ENCODE results near the gene CYP2B6. TPM values are rescaled to one million over a fixed set of nuclear protein-coding genes. Genes with fewer than 3 reads are reported as not detected.

Gene CYP2B6
- total and polyA plus RNA-seq, 2 experiments from 2014 or later = 3.9 to 8.4 TPM

DNA sequence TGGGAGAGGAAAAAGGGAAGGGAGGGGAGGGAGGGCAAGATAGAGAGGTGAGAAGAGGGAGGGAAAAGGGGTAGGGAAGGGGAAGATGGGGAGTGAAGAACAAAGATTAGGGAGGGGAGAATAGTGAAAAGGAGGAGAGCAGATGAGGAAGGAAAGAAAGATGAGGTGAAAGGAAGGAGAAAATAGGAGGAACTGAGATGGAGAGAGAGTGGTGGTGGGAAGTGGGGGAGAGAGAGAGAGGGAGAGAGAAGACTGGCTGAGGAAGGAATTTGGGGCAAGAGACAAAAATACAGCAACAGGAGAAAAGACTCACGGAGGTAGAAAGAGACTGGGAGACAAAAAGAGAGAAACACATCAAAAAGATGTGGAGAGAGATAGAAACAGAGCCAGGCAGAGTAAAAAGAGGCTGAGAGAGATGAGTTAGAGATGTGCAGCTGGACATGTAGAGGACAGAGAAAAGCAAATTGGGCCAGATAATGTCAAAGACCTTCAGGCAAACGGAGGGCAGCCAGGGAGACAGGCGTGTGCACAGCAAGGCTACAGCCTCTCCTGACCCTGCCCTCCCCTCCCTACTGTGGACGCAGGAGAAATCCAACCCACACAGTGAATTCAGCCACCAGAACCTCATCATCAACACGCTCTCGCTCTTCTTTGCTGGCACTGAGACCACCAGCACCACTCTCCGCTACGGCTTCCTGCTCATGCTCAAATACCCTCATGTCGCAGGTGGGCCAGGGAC is 49.4 kb upstream of the CYP2B6 start:
- Histone ChIP-seq H3K4me2 (no peak overlapping the region), H3K4me1 (ENCODE audit: insufficient read depth) (no peaks in the 10 kb centered on the region), H3K27ac (ENCODE audit: low read depth) (no peak overlapping the region), H3F3A (replicated peaks; ENCODE audit: low read depth) (no peaks in the 10 kb centered on the region), H3K79me2 (replicated peaks; ENCODE audit: insufficient read depth) (no peaks in the 10 kb centered on the region), H4K20me1 (replicated peaks; ENCODE audit: insufficient read depth) (no peaks in the 10 kb centered on the region), H3K4me3 (no peak overlapping the region), H3K9me2 (ENCODE audit: insufficient read depth) (no peaks in the 10 kb centered on the region), H3K36me3 (ENCODE audit: insufficient read depth) (no peaks in the 10 kb centered on the region), H2AFZ (peak overlapping the region; percentile 38; the same call in 1 of the 2 replicates), H3K27me3 (ENCODE audit: insufficient read depth) (no peaks in the 10 kb centered on the region)
- ATAC-seq (no peak), DNase-seq (ENCODE audit: low spot score) (no peak)
- Mint-ChIP-seq H3K27ac (no peak overlapping the region), H3K4me3 (no peak overlapping the region), H3K36me3 (ENCODE audit: low read depth) (no peaks in the 10 kb centered on the region; the same call in 2 of the 3 replicates), H3K4me1 (no peaks in the 10 kb centered on the region), H3K9me3 (peaks cover 15% of the 10 kb centered on the region), H3K27me3 (ENCODE audit: insufficient read depth, low read depth, poor library complexity) (no peaks in the 10 kb centered on the region)
- TF ChIP-seq ZNF114 (CRISPR knock-in tag; IDR thresholded peaks at IDR 0.05) = no peak
- TF ChIP-seq STAT1 (IDR thresholded peaks at IDR 0.05; ENCODE audit: unreplicated experiment) = no peak
- TF ChIP-seq, protein P1, sequence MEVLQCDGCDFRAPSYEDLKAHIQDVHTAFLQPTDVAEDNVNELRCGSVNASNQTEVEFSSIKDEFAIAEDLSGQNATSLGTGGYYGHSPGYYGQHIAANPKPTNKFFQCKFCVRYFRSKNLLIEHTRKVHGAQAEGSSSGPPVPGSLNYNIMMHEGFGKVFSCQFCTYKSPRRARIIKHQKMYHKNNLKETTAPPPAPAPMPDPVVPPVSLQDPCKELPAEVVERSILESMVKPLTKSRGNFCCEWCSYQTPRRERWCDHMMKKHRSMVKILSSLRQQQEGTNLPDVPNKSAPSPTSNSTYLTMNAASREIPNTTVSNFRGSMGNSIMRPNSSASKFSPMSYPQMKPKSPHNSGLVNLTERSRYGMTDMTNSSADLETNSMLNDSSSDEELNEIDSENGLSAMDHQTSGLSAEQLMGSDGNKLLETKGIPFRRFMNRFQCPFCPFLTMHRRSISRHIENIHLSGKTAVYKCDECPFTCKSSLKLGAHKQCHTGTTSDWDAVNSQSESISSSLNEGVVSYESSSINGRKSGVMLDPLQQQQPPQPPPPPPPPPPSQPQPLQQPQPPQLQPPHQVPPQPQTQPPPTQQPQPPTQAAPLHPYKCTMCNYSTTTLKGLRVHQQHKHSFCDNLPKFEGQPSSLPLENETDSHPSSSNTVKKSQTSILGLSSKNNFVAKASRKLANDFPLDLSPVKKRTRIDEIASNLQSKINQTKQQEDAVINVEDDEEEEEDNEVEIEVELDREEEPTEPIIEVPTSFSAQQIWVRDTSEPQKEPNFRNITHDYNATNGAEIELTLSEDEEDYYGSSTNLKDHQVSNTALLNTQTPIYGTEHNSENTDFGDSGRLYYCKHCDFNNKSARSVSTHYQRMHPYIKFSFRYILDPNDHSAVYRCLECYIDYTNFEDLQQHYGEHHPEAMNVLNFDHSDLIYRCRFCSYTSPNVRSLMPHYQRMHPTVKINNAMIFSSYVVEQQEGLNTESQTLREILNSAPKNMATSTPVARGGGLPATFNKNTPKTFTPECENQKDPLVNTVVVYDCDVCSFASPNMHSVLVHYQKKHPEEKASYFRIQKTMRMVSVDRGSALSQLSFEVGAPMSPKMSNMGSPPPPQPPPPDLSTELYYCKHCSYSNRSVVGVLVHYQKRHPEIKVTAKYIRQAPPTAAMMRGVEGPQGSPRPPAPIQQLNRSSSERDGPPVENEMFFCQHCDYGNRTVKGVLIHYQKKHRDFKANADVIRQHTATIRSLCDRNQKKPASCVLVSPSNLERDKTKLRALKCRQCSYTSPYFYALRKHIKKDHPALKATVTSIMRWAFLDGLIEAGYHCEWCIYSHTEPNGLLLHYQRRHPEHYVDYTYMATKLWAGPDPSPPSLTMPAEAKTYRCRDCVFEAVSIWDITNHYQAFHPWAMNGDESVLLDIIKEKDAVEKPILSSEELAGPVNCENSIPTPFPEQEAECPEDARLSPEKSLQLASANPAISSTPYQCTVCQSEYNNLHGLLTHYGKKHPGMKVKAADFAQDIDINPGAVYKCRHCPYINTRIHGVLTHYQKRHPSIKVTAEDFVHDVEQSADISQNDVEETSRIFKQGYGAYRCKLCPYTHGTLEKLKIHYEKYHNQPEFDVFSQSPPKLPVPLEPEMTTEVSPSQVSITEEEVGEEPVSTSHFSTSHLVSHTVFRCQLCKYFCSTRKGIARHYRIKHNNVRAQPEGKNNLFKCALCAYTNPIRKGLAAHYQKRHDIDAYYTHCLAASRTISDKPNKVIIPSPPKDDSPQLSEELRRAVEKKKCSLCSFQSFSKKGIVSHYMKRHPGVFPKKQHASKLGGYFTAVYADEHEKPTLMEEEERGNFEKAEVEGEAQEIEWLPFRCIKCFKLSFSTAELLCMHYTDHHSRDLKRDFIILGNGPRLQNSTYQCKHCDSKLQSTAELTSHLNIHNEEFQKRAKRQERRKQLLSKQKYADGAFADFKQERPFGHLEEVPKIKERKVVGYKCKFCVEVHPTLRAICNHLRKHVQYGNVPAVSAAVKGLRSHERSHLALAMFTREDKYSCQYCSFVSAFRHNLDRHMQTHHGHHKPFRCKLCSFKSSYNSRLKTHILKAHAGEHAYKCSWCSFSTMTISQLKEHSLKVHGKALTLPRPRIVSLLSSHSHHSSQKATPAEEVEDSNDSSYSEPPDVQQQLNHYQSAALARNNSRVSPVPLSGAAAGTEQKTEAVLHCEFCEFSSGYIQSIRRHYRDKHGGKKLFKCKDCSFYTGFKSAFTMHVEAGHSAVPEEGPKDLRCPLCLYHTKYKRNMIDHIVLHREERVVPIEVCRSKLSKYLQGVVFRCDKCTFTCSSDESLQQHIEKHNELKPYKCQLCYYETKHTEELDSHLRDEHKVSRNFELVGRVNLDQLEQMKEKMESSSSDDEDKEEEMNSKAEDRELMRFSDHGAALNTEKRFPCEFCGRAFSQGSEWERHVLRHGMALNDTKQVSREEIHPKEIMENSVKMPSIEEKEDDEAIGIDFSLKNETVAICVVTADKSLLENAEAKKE (CRISPR knock-in tag; IDR thresholded peaks at IDR 0.05) = no peak
- no peak for TF ChIP-seq POLR2AphosphoS5 (IDR thresholded peaks at IDR 0.05; ENCODE audit: low read depth)
- TF ChIP-seq JUNB (IDR thresholded peaks at IDR 0.05; ENCODE audit: unreplicated experiment) = no peak
- TF ChIP-seq, protein P2, sequence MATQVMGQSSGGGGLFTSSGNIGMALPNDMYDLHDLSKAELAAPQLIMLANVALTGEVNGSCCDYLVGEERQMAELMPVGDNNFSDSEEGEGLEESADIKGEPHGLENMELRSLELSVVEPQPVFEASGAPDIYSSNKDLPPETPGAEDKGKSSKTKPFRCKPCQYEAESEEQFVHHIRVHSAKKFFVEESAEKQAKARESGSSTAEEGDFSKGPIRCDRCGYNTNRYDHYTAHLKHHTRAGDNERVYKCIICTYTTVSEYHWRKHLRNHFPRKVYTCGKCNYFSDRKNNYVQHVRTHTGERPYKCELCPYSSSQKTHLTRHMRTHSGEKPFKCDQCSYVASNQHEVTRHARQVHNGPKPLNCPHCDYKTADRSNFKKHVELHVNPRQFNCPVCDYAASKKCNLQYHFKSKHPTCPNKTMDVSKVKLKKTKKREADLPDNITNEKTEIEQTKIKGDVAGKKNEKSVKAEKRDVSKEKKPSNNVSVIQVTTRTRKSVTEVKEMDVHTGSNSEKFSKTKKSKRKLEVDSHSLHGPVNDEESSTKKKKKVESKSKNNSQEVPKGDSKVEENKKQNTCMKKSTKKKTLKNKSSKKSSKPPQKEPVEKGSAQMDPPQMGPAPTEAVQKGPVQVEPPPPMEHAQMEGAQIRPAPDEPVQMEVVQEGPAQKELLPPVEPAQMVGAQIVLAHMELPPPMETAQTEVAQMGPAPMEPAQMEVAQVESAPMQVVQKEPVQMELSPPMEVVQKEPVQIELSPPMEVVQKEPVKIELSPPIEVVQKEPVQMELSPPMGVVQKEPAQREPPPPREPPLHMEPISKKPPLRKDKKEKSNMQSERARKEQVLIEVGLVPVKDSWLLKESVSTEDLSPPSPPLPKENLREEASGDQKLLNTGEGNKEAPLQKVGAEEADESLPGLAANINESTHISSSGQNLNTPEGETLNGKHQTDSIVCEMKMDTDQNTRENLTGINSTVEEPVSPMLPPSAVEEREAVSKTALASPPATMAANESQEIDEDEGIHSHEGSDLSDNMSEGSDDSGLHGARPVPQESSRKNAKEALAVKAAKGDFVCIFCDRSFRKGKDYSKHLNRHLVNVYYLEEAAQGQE (IDR thresholded peaks at IDR 0.05; ENCODE audit: unreplicated experiment) = no peak
- no peak for TF ChIP-seq EZH2 (IDR thresholded peaks at IDR 0.05; ENCODE audit: low read depth, unreplicated experiment)
- no peak for TF ChIP-seq ZNF331 (CRISPR knock-in tag; IDR thresholded peaks at IDR 0.05; ENCODE audit: low read depth)
- TF ChIP-seq, protein P3, sequence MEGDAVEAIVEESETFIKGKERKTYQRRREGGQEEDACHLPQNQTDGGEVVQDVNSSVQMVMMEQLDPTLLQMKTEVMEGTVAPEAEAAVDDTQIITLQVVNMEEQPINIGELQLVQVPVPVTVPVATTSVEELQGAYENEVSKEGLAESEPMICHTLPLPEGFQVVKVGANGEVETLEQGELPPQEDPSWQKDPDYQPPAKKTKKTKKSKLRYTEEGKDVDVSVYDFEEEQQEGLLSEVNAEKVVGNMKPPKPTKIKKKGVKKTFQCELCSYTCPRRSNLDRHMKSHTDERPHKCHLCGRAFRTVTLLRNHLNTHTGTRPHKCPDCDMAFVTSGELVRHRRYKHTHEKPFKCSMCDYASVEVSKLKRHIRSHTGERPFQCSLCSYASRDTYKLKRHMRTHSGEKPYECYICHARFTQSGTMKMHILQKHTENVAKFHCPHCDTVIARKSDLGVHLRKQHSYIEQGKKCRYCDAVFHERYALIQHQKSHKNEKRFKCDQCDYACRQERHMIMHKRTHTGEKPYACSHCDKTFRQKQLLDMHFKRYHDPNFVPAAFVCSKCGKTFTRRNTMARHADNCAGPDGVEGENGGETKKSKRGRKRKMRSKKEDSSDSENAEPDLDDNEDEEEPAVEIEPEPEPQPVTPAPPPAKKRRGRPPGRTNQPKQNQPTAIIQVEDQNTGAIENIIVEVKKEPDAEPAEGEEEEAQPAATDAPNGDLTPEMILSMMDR (conservative IDR thresholded peaks at IDR 0.05; ENCODE audit: low read depth in 2 of 2) = no peak
- TF ChIP-seq CREB1 (CRISPR knock-in tag; IDR thresholded peaks at IDR 0.05; ENCODE audit: low read depth) = no peak
- TF ChIP-seq NANOG (IDR thresholded peaks at IDR 0.05; ENCODE audit: borderline replicate concordance) = no peak
